Panc1 (cell line): ENCODE results near the gene VPS35L. TPM values are rescaled to one million over a fixed set of nuclear protein-coding genes. Genes with fewer than 3 reads are reported as not detected.

Experiments
- ATAC-seq: fragments of 200-7000 bp; cut with Tn5 transposase; 2 replicates; pipeline ENCODE4 v1.9.1; 2020; ENCODE audit warnings: mild to moderate bottlenecking, moderate library complexity
- BruUV-seq: library from RNA; stranded (reverse); fragments of 400-500 nt; replicated peaks from 2 replicates; lab custom pipeline; 2021; lab: Mats Ljungman, UMichigan
- CTCF ChIA-PET: fragments of 300-600 bp; sonication (Branson Sonifier 250); formaldehyde crosslinking; loops from one replicate; lab custom pipeline; 2022; ENCODE audit warnings: antibody characterized with exemption; lab: Charles Lee
- POLR2A ChIA-PET: fragments of 300-600 bp; sonication (Branson Sonifier 250); formaldehyde crosslinking; loops from one replicate; lab custom pipeline; 2022; ENCODE audit warnings: antibody characterized with exemption; lab: Charles Lee
- DNase-seq: peaks from one replicate; pipeline ENCODE4 v3.0.0-alpha.2; 2010; ENCODE audit warnings: low read depth, low spot score
- H3K27ac ChIP-seq: 2 replicates; pipeline ENCODE4 v1.5.1; 2011; ENCODE audit warnings: mild to moderate bottlenecking, low read length, inconsistent platforms
- H3K27me3 ChIP-seq: fragments of 200-500 bp; sonication (Bioruptor generic); 2 replicates; pipeline ENCODE4 v1.6.0; 2014; ENCODE audit warnings: low read length, inconsistent platforms; ENCODE audit not compliant: control insufficient read depth, insufficient read depth
- H3K36me3 ChIP-seq: fragments of 200-500 bp; sonication (Bioruptor generic); 2 replicates; pipeline ENCODE4 v1.5.1; 2014; ENCODE audit warnings: inconsistent platforms, mild to moderate bottlenecking, low read length, moderate library complexity; ENCODE audit not compliant: control insufficient read depth, insufficient read depth
- H3K4me1 ChIP-seq: 2 replicates; pipeline ENCODE4 v1.5.1; 2011; ENCODE audit warnings: inconsistent platforms, mild to moderate bottlenecking, low read length, moderate library complexity; ENCODE audit not compliant: control insufficient read depth, insufficient read depth
- H3K4me3 ChIP-seq, 2 experiments: 2 replicates each; pipeline ENCODE4 v1.5.1; 2011 to 2012; ENCODE audit warnings: low read depth in 2 of 2, low read length in 2 of 2, mild to moderate bottlenecking in 2 of 2, inconsistent platforms in 1 of 2, moderate library complexity in 1 of 2
- H3K9me3 ChIP-seq: fragments of 200-500 bp; sonication (Bioruptor generic); 2 replicates; pipeline ENCODE4 v1.5.1; 2014; ENCODE audit warnings: low read depth, mild to moderate bottlenecking, inconsistent platforms, low read length, moderate library complexity; ENCODE audit not compliant: control insufficient read depth, insufficient read depth
- CTCF ChIP-seq: fragments of 450-650 bp; IDR thresholded peaks from 2 replicates; pipeline ENCODE4 v1.5.1; 2017; ENCODE audit warnings: mild to moderate bottlenecking
- POLR2AphosphoS5 ChIP-seq: IDR thresholded peaks from 2 replicates; pipeline ENCODE4 v1.6.1; 2012; ENCODE audit warnings: mild to moderate bottlenecking, low read depth, low read length, moderate library complexity
- REST ChIP-seq, 2 experiments: IDR thresholded peaks; 2 replicates each; pipeline ENCODE4 v1.6.1; 2011 to 2012; ENCODE audit warnings: low read depth in 2 of 2, control low read depth in 1 of 2, low read length in 1 of 2, mild to moderate bottlenecking in 1 of 2, moderate library complexity in 1 of 2; ENCODE audit not compliant: insufficient read depth in 1 of 2
- SIN3A ChIP-seq: IDR thresholded peaks from 2 replicates; pipeline ENCODE4 v1.6.1; 2012; ENCODE audit warnings: low read depth, mild to moderate bottlenecking, low read length, moderate library complexity, borderline replicate concordance; ENCODE audit not compliant: insufficient read depth
- TCF7L2 ChIP-seq: IDR thresholded peaks from 2 replicates; pipeline ENCODE4 v1.6.1; 2011; ENCODE audit warnings: mild to moderate bottlenecking, low read depth, low read length, inconsistent platforms
- in situ Hi-C: cut with HindIII; loops from 2 replicates; pipeline ENCODE4 v1.10.0; 2016; ENCODE audit warnings: low sequenced_read_pairs, low pct_unique_long_range_greater_than_20kb
- intact Hi-C: fragments of 100-400 bp; cut with micrococcal nuclease; formaldehyde crosslinking; loops from one replicate; pipeline ENCODE4 v1.10.0; 2022; ENCODE audit not compliant: unreplicated experiment
- total RNA-seq: library from RNA; stranded (reverse); gene quantifications from one replicate; pipeline ENCODE4 v1.2.1, GENCODE V29; 2021; ENCODE audit not compliant: unreplicated experiment

VPS35L gene
- total RNA-seq, 1 experiment from 2014 or later: 124 TPM

- Histone ChIP-seq H3K27ac (no peak overlapping the region), H3K4me3 (no peak overlapping the region), H3K36me3 (peaks cover 6% of the 10 kb centered on the region; the same call in 1 of the 2 replicates), H3K9me3 (no peaks in the 10 kb centered on the region), H3K4me1 (no peaks in the 10 kb centered on the region), H3K27me3 (no peaks in the 10 kb centered on the region)
- ChIA-PET CTCF (no interaction called here), POLR2A (no interaction called here)
- intact Hi-C loops: no loop called here
- BruUV-seq: no TSS peak
- ATAC-seq: no peak
- TF ChIP-seq REST (IDR thresholded peaks at IDR 0.05; ENCODE audit: insufficient read depth in 1 of 2, low read depth in 2 of 2, low read length in 1 of 2) (no peak), POLR2AphosphoS5 (no peak), TCF7L2 (no peak), SIN3A (no peak), CTCF (no peak)
- in situ Hi-C loops: no loop called here
- DNase-seq: no peak
Observed at GRCh38 chr16:19566362-19566761, 10.9 kb downstream of the VPS35L start.

GRCh38 chr16:19567560-19567959 lies 12.1 kb downstream of the VPS35L start:
- Histone ChIP-seq H3K4me3 (no peak overlapping the region), H3K9me3 (no peaks in the 10 kb centered on the region), H3K27me3 (no peaks in the 10 kb centered on the region), H3K36me3 (peaks cover 6% of the 10 kb centered on the region; the same call in 1 of the 2 replicates), H3K27ac (no peak overlapping the region), H3K4me1 (no peaks in the 10 kb centered on the region)
- TF ChIP-seq CTCF (no peak), TCF7L2 (no peak)
- ChIA-PET POLR2A (no interaction called here), CTCF (interaction anchor here (0.5 kb wide), 1 partner anchor 9 kb away, joined by 3 read pairs; no protein-coding TSS in a partner anchor)
- DNase-seq: no peak
- in situ Hi-C loops: no loop called here
- intact Hi-C loops: no loop called here
- BruUV-seq: no TSS peak
- no peak for ATAC-seq
